ENCODE measurements around the gene ZFP36L2.

GRCh38 chr2:43192744-43193651 is 33.4 kb downstream of the ZFP36L2 start:
- TF ChIP-seq HDAC2 (IDR thresholded peaks at IDR 0.05) (no peak), CBX8 (IDR thresholded peaks at IDR 0.05) (no peak), RAD21 (conservative IDR thresholded peaks at IDR 0.05 in 1 of 2, IDR thresholded peaks at IDR 0.05 in 1 of 2) (no peak), CTCF (IDR thresholded peaks at IDR 0.05) (no peak)

Measured in A549 (cell line).